NCI-H524 treated with DMSO at 0.1 percent for 48 hours (cell line): ENCODE results near the gene KLHL3.

Source experiments
- DNase-seq: peaks from one replicate; lab custom pipeline; 2025; lab: John Stamatoyannopoulos, UW

The KLHL3 gene

GRCh38 chr5:137633896-137634295, 102.0 kb downstream of the KLHL3 start:
- no peak for DNase-seq

- DNase-seq, result no peak
Measured at GRCh38 chr5:137632716-137633115, 103.2 kb downstream of the KLHL3 start.

GRCh38 chr5:137631453-137631852, 104.4 kb downstream of the KLHL3 start:
- DNase-seq, result no peak

- no peak for DNase-seq
Measured at GRCh38 chr5:137630972-137631370, 104.9 kb downstream of the KLHL3 start.

- no peak for DNase-seq
Measured at GRCh38 chr5:137630216-137630971, 105.5 kb downstream of the KLHL3 start.

- peak; percentile 20 for DNase-seq
Measured at GRCh38 chr5:137629646-137630045, 106.2 kb downstream of the KLHL3 start.

- no peak for DNase-seq
Measured at GRCh38 chr5:137627706-137628105, 108.2 kb downstream of the KLHL3 start.

GRCh38 chr5:137627293-137627692, 108.6 kb downstream of the KLHL3 start:
- DNase-seq, result no peak

GRCh38 chr5:137624786-137625349, 111.0 kb downstream of the KLHL3 start:
- DNase-seq, result no peak

GRCh38 chr5:137622850-137623249, 113.0 kb downstream of the KLHL3 start:
- no peak for DNase-seq

GRCh38 chr5:137621861-137622823, 113.7 kb downstream of the KLHL3 start:
- no peak for DNase-seq

GRCh38 chr5:137621306-137621705, 114.6 kb downstream of the KLHL3 start:
- DNase-seq, result no peak

GRCh38 chr5:137619191-137619870, 116.6 kb downstream of the KLHL3 start:
- DNase-seq, result peak; percentile 25

- no peak for DNase-seq
Measured at GRCh38 chr5:137618476-137618875, 117.4 kb downstream of the KLHL3 start.

GRCh38 chr5:137617528-137618205, 118.2 kb downstream of the KLHL3 start:
- DNase-seq, result no peak

GRCh38 chr5:137616046-137616445, 119.8 kb downstream of the KLHL3 start:
- DNase-seq, result peak; percentile 79

GRCh38 chr5:137615171-137615775, 120.6 kb downstream of the KLHL3 start:
- DNase-seq, result no peak

GRCh38 chr5:137613554-137614265, 122.2 kb downstream of the KLHL3 start:
- no peak for DNase-seq

- DNase-seq, result no peak
Measured at GRCh38 chr5:137612576-137612975, 123.3 kb downstream of the KLHL3 start.

- DNase-seq, result no peak
Measured at GRCh38 chr5:137611794-137612435, 124.0 kb downstream of the KLHL3 start.
